Measurements from ENCODE around the gene U2SURP.
A peak's percentile ranks its signal among the peaks of the same experiment; 100 is the strongest.
"Not testable (repeated sequence)": the region's sequence is repeated elsewhere in the genome, so short reads cannot be mapped to it uniquely, and the experiment has no call there.

U2SURP gene

GRCh38 chr3:142977399-142977728 lies 24.0 kb upstream of the U2SURP start:
- peak; percentile 80 for DNase-seq

GRCh38 chr3:142981108-142981507 lies 20.3 kb upstream of the U2SURP start:
- DNase-seq: peak; percentile 34

GRCh38 chr3:142982038-142982773 lies 19.2 kb upstream of the U2SURP start:
- DNase-seq: no peak

GRCh38 chr3:142983318-142983717 lies 18.1 kb upstream of the U2SURP start:
- no peak for DNase-seq

GRCh38 chr3:142984255-142984654 lies 17.1 kb upstream of the U2SURP start:
- no peak for DNase-seq

- peak; percentile 90 for DNase-seq
These were observed 14.2 kb upstream of the U2SURP start for GRCh38 chr3:142987080-142987700.

- DNase-seq: no peak
These were observed 13.7 kb upstream of the U2SURP start for GRCh38 chr3:142987707-142988106.

- DNase-seq: not testable (repeated sequence)
These were observed 13.1 kb upstream of the U2SURP start for GRCh38 chr3:142988221-142988620.

GRCh38 chr3:142988826-142989225 lies 12.5 kb upstream of the U2SURP start:
- not testable (repeated sequence) for DNase-seq

GRCh38 chr3:142990721-142991120 lies 10.6 kb upstream of the U2SURP start:
- DNase-seq: no peak

GRCh38 chr3:142992323-142992722 lies 9.0 kb upstream of the U2SURP start:
- no peak for DNase-seq

- DNase-seq: peak; percentile 91
These were observed 7.4 kb upstream of the U2SURP start for GRCh38 chr3:142993958-142994442.

- no peak for DNase-seq
These were observed 4.0 kb upstream of the U2SURP start for GRCh38 chr3:142997330-142997729.

GRCh38 chr3:142998439-142998838 lies 2.9 kb upstream of the U2SURP start:
- no peak for DNase-seq

GRCh38 chr3:142999881-143000280 lies 1.5 kb upstream of the U2SURP start:
- DNase-seq: peak; percentile 43

GRCh38 chr3:143000528-143000927 lies 842 bp upstream of the U2SURP start:
- peak; percentile 25 for DNase-seq

- DNase-seq: no peak
These were observed 369 bp upstream of the U2SURP start for GRCh38 chr3:143001034-143001368.

GRCh38 chr3:143002083-143002712 lies 828 bp downstream of the U2SURP start:
- DNase-seq: peak; percentile 75

- no peak for DNase-seq
These were observed 1.4 kb downstream of the U2SURP start for GRCh38 chr3:143002727-143003126.

GRCh38 chr3:143004823-143005222 lies 3.5 kb downstream of the U2SURP start:
- DNase-seq: no peak

GRCh38 chr3:143010024-143010423 lies 8.7 kb downstream of the U2SURP start:
- DNase-seq: no peak

- DNase-seq: no peak
These were observed 10.3 kb downstream of the U2SURP start for GRCh38 chr3:143011705-143012104.

- DNase-seq: no peak
These were observed 13.6 kb downstream of the U2SURP start for GRCh38 chr3:143014921-143015320.

GRCh38 chr3:143016321-143016972 lies 15.1 kb downstream of the U2SURP start:
- peak; percentile 64 for DNase-seq
